Sigmoid colon (tissue), 7 donors: ENCODE measurements around the gene MB. TPM values are rescaled to one million over a fixed set of nuclear protein-coding genes. Genes with fewer than 3 reads are reported as not detected.

Source experiments
- DNase-seq: peaks from one replicate; pipeline ENCODE4 v3.0.0-alpha.2; 2019
- H3K27ac ChIP-seq, 4 donors: fragments of 200-600 bp; sonication (generic); one replicate each; pipeline ENCODE4 v1.5.1; 2016 to 2019; ENCODE audit warnings: mild to moderate bottlenecking in 1 of 4
- H3K27me3 ChIP-seq, 3 donors: fragments of 200-600 bp; sonication (generic); one replicate each; pipeline ENCODE4 v1.5.1; 2019; ENCODE audit warnings: mild to moderate bottlenecking in 1 of 3
- H3K36me3 ChIP-seq, 4 donors: fragments of 200-600 bp; sonication (generic); one replicate each; pipeline ENCODE4 v1.5.1; 2016 to 2019
- H3K4me1 ChIP-seq, 4 donors: fragments of 200-600 bp; sonication (generic); one replicate each; pipeline ENCODE4 v1.5.1; 2017 to 2019
- H3K4me3 ChIP-seq, 4 donors: fragments of 200-600 bp; sonication (generic); one replicate each; pipeline ENCODE4 v1.5.1; 2017 to 2019; ENCODE audit warnings: mild to moderate bottlenecking in 2 of 4, moderate library complexity in 1 of 4
- H3K9me3 ChIP-seq, 4 donors: fragments of 200-600 bp in 3 of 4; sonication (generic) in 3 of 4; one replicate each; pipeline versions ENCODE4 v1.5.1 to v1.6.1; 2013 to 2019
- CTCF ChIP-seq, 4 experiments: fragments of 450-650 bp in 3 of 4; fragments of 200-600 bp in 1 of 4; IDR thresholded peaks; one replicate each; pipeline ENCODE4 v1.5.1; 2016 to 2019; ENCODE audit warnings: antibody characterized with exemption in 4 of 4, mild to moderate bottlenecking in 3 of 4, moderate library complexity in 2 of 4
- EP300 ChIP-seq, 4 donors: sonication (generic); formaldehyde crosslinking; IDR thresholded peaks; one replicate each; pipeline ENCODE4 v1.6.1; 2017; ENCODE audit warnings: antibody characterized with exemption in 4 of 4
- POLR2A ChIP-seq, 2 donors: fragments of 450-650 bp; IDR thresholded peaks; one replicate each; pipeline ENCODE4 v1.6.1; 2016; ENCODE audit warnings: antibody characterized with exemption in 2 of 2, mild to moderate bottlenecking in 2 of 2, moderate library complexity in 2 of 2
- POLR2AphosphoS5 ChIP-seq, 4 donors: sonication (generic); formaldehyde crosslinking; IDR thresholded peaks; one replicate each; pipeline ENCODE4 v1.6.1; 2017; ENCODE audit warnings: antibody characterized with exemption in 4 of 4
- WGBS, 2 donors: extraction: QIAGEN DNeasy Blood & Tissue Kit; methylation state at CpG; one replicate each; pipeline ENCODE4 v1.1.7; 2013; 5-methylcytosine and 5-hydroxymethylcytosine counted together
- intact Hi-C: fragments of 100-400 bp; cut with DNase I; formaldehyde crosslinking; loops from one replicate; pipeline ENCODE4 v1.15.1; 2023
- polyA plus RNA-seq, 3 donors: library from polyadenylated mRNA; stranded (reverse); fragments of 200-250 nt; gene quantifications; one replicate each; pipeline ENCODE4 v1.2.3, GENCODE V29; 2013
- total RNA-seq, 4 donors: library from RNA; depleted of rRNA; stranded (reverse); fragments of >200 nt; gene quantifications; one replicate each; pipeline ENCODE4 v1.1.0, GENCODE V29; 2016
- donor health status: healthy with polysubstance abuse.
- donor health status: Bipolar disorder and iron deficiency.
- donor health status: healthy.

MB gene
- total and polyA plus RNA-seq, 7 donors: 0.68 to 84.7 (median 10.3) TPM; not detected in 1

GRCh38 chr22:35645646-35646045 lies 28.5 kb upstream of the MB start:
- Histone ChIP-seq H3K4me3 (no peak overlapping the region), H3K4me1 (peaks cover 0 to 38% (median 32%) of the 10 kb centered on the region in 4 donors), H3K27ac (no peak overlapping the region), H3K36me3 (no peaks in the 10 kb centered on the region), H3K9me3 (no peaks in the 10 kb centered on the region), H3K27me3 (no peaks in the 10 kb centered on the region)
- WGBS, 2 donors: 94 to 95% methylated on average over 4 of the region's 4 CpGs
- no peak for DNase-seq
- TF ChIP-seq EP300 (IDR thresholded peaks at IDR 0.05) (no peak), POLR2A (IDR thresholded peaks at IDR 0.05) (no peak), POLR2AphosphoS5 (IDR thresholded peaks at IDR 0.05) (no peak), CTCF (IDR thresholded peaks at IDR 0.05) (no peak)
- intact Hi-C loops: loop anchor here (5.0 kb wide), 1 partner anchor 112 kb away; no protein-coding TSS in a partner anchor

- intact Hi-C loops: no loop called here
- H3K27me3 ChIP-seq: no peaks in the 10 kb centered on the region
- no peak for TF ChIP-seq EP300 (IDR thresholded peaks at IDR 0.05)
- no peak for TF ChIP-seq POLR2AphosphoS5 (IDR thresholded peaks at IDR 0.05)
- no peak for TF ChIP-seq CTCF (IDR thresholded peaks at IDR 0.05)
- no peak for TF ChIP-seq POLR2A (IDR thresholded peaks at IDR 0.05)
- DNase-seq: peak; percentile 55
- H3K36me3 ChIP-seq: no peaks in the 10 kb centered on the region
- H3K9me3 ChIP-seq: no peaks in the 10 kb centered on the region
- H3K27ac ChIP-seq: no peak overlapping the region
- 96 to 97% methylated on average over 1 of the region's 1 CpG for WGBS, 2 donors
- peaks cover 0 to 26% (median 20%) of the 10 kb centered on the region in 4 donors for H3K4me1 ChIP-seq
- H3K4me3 ChIP-seq: no peak overlapping the region
Observed at GRCh38 chr22:35643991-35644390, 26.9 kb upstream of the MB start.

GRCh38 chr22:35642305-35642741 lies 25.2 kb upstream of the MB start:
- Histone ChIP-seq H3K4me3 (no peak overlapping the region), H3K27ac (no peak overlapping the region), H3K36me3 (no peaks in the 10 kb centered on the region), H3K9me3 (no peaks in the 10 kb centered on the region), H3K27me3 (no peaks in the 10 kb centered on the region), H3K4me1 (peaks cover 0 to 34% (median 28%) of the 10 kb centered on the region in 4 donors)
- peak; percentile 63 for DNase-seq
- 27 to 81% methylated on average over 2 of the region's 2 CpGs for WGBS, 2 donors
- intact Hi-C loops: no loop called here
- TF ChIP-seq POLR2AphosphoS5 (IDR thresholded peaks at IDR 0.05) (no peak), EP300 (IDR thresholded peaks at IDR 0.05) (no peak), POLR2A (IDR thresholded peaks at IDR 0.05) (no peak), CTCF (IDR thresholded peaks at IDR 0.05) (no peak)

- Histone ChIP-seq H3K4me3 (no peak overlapping the region), H3K9me3 (no peaks in the 10 kb centered on the region), H3K27ac (no peak overlapping the region), H3K27me3 (no peaks in the 10 kb centered on the region), H3K36me3 (no peaks in the 10 kb centered on the region), H3K4me1 (peaks cover 0 to 35% (median 29%) of the 10 kb centered on the region in 4 donors)
- peak; percentile 44 for DNase-seq
- WGBS, 2 donors: 83 to 87% methylated on average over 7 of the region's 7 CpGs
- TF ChIP-seq CTCF (IDR thresholded peaks at IDR 0.05): no peak
- no peak for TF ChIP-seq EP300 (IDR thresholded peaks at IDR 0.05)
- no peak for TF ChIP-seq POLR2AphosphoS5 (IDR thresholded peaks at IDR 0.05)
- no peak for TF ChIP-seq POLR2A (IDR thresholded peaks at IDR 0.05)
- intact Hi-C loops: no loop called here
Observed at GRCh38 chr22:35641494-35642120, 24.5 kb upstream of the MB start.
